Raji (cell line): Measurements from ENCODE around the gene CCNE1.

Experiments
- POLR2A ChIP-seq: IDR thresholded peaks from 2 replicates; pipeline ENCODE4 v1.6.1; 2011; ENCODE audit warnings: low read depth, low read length, control low read depth; ENCODE audit not compliant: insufficient read depth

The CCNE1 gene

GRCh38 chr19:29781386-29782259 lies 30.2 kb upstream of the CCNE1 start:
- TF ChIP-seq POLR2A: no peak

GRCh38 chr19:29782260-29782580 lies 29.6 kb upstream of the CCNE1 start:
- no peak for TF ChIP-seq POLR2A

GRCh38 chr19:29783627-29784190 lies 28.1 kb upstream of the CCNE1 start:
- TF ChIP-seq POLR2A: no peak

GRCh38 chr19:29784598-29785223 lies 27.1 kb upstream of the CCNE1 start:
- no peak for TF ChIP-seq POLR2A

- TF ChIP-seq POLR2A: no peak
Observed at GRCh38 chr19:29785360-29785759, 26.4 kb upstream of the CCNE1 start.

GRCh38 chr19:29785955-29786589 lies 25.7 kb upstream of the CCNE1 start:
- no peak for TF ChIP-seq POLR2A

- TF ChIP-seq POLR2A: no peak
Observed at GRCh38 chr19:29787281-29787680, 24.5 kb upstream of the CCNE1 start.

GRCh38 chr19:29789007-29789406 lies 22.8 kb upstream of the CCNE1 start:
- no peak for TF ChIP-seq POLR2A

- no peak for TF ChIP-seq POLR2A
Observed at GRCh38 chr19:29793116-29793727, 18.6 kb upstream of the CCNE1 start.

GRCh38 chr19:29795461-29796172 lies 16.2 kb upstream of the CCNE1 start:
- no peak for TF ChIP-seq POLR2A

- no peak for TF ChIP-seq POLR2A
Observed at GRCh38 chr19:29796173-29796573, 15.6 kb upstream of the CCNE1 start.

- no peak for TF ChIP-seq POLR2A
Observed at GRCh38 chr19:29798774-29799497, 12.9 kb upstream of the CCNE1 start.

GRCh38 chr19:29800100-29800825 lies 11.5 kb upstream of the CCNE1 start:
- no peak for TF ChIP-seq POLR2A
